ENCODE measurements around the gene MPHOSPH10.

DNA sequence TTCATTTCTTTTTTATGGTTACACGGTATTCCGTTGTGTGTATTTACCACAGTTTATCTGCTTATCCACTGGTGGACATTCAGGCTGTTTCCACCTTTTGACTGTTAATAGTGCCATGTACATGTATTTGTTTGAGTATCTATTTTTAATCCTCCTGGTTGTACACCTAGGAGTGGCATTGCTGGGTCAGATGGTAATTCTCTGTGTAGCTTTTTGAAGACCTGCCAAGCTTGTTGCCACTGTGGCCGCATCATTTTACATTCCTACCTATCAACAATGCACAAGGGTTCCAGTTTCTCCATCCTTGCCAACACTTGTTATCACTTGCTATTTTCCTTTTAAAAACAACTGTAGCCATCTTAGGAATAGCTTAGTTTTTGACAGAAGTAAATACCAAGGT, 13.3 kb downstream of the MPHOSPH10 start:
- TF ChIP-seq, protein P1, sequence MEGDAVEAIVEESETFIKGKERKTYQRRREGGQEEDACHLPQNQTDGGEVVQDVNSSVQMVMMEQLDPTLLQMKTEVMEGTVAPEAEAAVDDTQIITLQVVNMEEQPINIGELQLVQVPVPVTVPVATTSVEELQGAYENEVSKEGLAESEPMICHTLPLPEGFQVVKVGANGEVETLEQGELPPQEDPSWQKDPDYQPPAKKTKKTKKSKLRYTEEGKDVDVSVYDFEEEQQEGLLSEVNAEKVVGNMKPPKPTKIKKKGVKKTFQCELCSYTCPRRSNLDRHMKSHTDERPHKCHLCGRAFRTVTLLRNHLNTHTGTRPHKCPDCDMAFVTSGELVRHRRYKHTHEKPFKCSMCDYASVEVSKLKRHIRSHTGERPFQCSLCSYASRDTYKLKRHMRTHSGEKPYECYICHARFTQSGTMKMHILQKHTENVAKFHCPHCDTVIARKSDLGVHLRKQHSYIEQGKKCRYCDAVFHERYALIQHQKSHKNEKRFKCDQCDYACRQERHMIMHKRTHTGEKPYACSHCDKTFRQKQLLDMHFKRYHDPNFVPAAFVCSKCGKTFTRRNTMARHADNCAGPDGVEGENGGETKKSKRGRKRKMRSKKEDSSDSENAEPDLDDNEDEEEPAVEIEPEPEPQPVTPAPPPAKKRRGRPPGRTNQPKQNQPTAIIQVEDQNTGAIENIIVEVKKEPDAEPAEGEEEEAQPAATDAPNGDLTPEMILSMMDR (IDR thresholded peaks at IDR 0.05 in 4 of 5, conservative IDR thresholded peaks at IDR 0.05 in 1 of 5): no peak
- TF ChIP-seq POLR2A (IDR thresholded peaks at IDR 0.05): no peak
